Measurements from ENCODE around the gene IL1RAPL1.

Gene IL1RAPL1

GRCh38 chrX:29553542-29553941 lies 966.3 kb downstream of the IL1RAPL1 start:
- DNase-seq: no peak

GRCh38 chrX:29555465-29556091 lies 968.3 kb downstream of the IL1RAPL1 start:
- DNase-seq: no peak

GRCh38 chrX:29560065-29560464 lies 972.8 kb downstream of the IL1RAPL1 start:
- DNase-seq: no peak

- DNase-seq: no peak
Observed at GRCh38 chrX:29561417-29561816, 974.2 kb downstream of the IL1RAPL1 start.

- DNase-seq: no peak
Observed at GRCh38 chrX:29580560-29580959, 993.3 kb downstream of the IL1RAPL1 start.

GRCh38 chrX:29581223-29581622 lies 994.0 kb downstream of the IL1RAPL1 start:
- DNase-seq: no peak

- DNase-seq: no peak
Observed at GRCh38 chrX:29587107-29587506, 999.9 kb downstream of the IL1RAPL1 start.

- no peak for DNase-seq
Observed at GRCh38 chrX:29590921-29591320, 1003.7 kb downstream of the IL1RAPL1 start.

GRCh38 chrX:29604381-29604780 lies 1017.1 kb downstream of the IL1RAPL1 start:
- no peak for DNase-seq

- no peak for DNase-seq
Observed at GRCh38 chrX:29617276-29617675, 1030.0 kb downstream of the IL1RAPL1 start.

GRCh38 chrX:29617725-29618124 lies 1030.5 kb downstream of the IL1RAPL1 start:
- DNase-seq: no peak

- no peak for DNase-seq
Observed at GRCh38 chrX:29627833-29628232, 1040.6 kb downstream of the IL1RAPL1 start.

- DNase-seq: no peak
Observed at GRCh38 chrX:29634516-29634915, 1047.3 kb downstream of the IL1RAPL1 start.

GRCh38 chrX:29636331-29636730 lies 1049.1 kb downstream of the IL1RAPL1 start:
- DNase-seq: no peak

GRCh38 chrX:29640106-29640505 lies 1052.9 kb downstream of the IL1RAPL1 start:
- DNase-seq: no peak

- no peak for DNase-seq
Observed at GRCh38 chrX:29641461-29641860, 1054.2 kb downstream of the IL1RAPL1 start.

GRCh38 chrX:29643181-29643580 lies 1055.9 kb downstream of the IL1RAPL1 start:
- DNase-seq: no peak

- DNase-seq: no peak
Observed at GRCh38 chrX:29648161-29648560, 1060.9 kb downstream of the IL1RAPL1 start.

- no peak for DNase-seq
Observed at GRCh38 chrX:29652484-29652883, 1065.2 kb downstream of the IL1RAPL1 start.

- DNase-seq: no peak
Observed at GRCh38 chrX:29653721-29654120, 1066.5 kb downstream of the IL1RAPL1 start.

- no peak for DNase-seq
Observed at GRCh38 chrX:29659911-29660310, 1072.7 kb downstream of the IL1RAPL1 start.

- DNase-seq: no peak
Observed at GRCh38 chrX:29661290-29661689, 1074.0 kb downstream of the IL1RAPL1 start.

GRCh38 chrX:29662101-29662500 lies 1074.9 kb downstream of the IL1RAPL1 start:
- DNase-seq: no peak

- DNase-seq: no peak
Observed at GRCh38 chrX:29662759-29663503, 1075.7 kb downstream of the IL1RAPL1 start.

GRCh38 chrX:29665532-29665931 lies 1078.3 kb downstream of the IL1RAPL1 start:
- DNase-seq: no peak
